ENCODE results near the gene CATSPERD. TPM values are rescaled to one million over a fixed set of nuclear protein-coding genes. Genes with fewer than 3 reads are reported as not detected.

CATSPERD gene
- polyA plus RNA-seq, 1 donor (not counting 4 experiments of a cell fraction or from before 2014, with no cell fraction given) = not detected

GRCh38 chr19:5697890-5698634, 22.4 kb upstream of the CATSPERD start:
- Histone ChIP-seq H3K9me3 (ENCODE audit: control insufficient read depth, low read depth, low read length) (no peaks in the 10 kb centered on the region), H3K27me3 (ENCODE audit: control insufficient read depth, extremely low read depth, insufficient read depth, low read length) (no peaks in the 10 kb centered on the region), H3K4me3 (ENCODE audit: control insufficient read depth in 2 of 3, extremely low read depth in 1 of 3, insufficient read depth in 2 of 3, low read depth in 1 of 3, low read length in 3 of 3) (no peak overlapping the region), H3K9me1 (ENCODE audit: control insufficient read depth, extremely low read depth, insufficient read depth, low read length) (no peaks in the 10 kb centered on the region), H3K27ac (ENCODE audit: control insufficient read depth, insufficient read depth, low read length) (no peak overlapping the region), H3K4me2 (ENCODE audit: control insufficient read depth, extremely low read depth, insufficient read depth, low read depth, low read length) (no peak overlapping the region), H2AFZ (ENCODE audit: control insufficient read depth, low read length) (no peak overlapping the region), H3K79me2 (ENCODE audit: control insufficient read depth, insufficient read depth, low read length) (peaks cover 22% of the 10 kb centered on the region), H3K9ac (ENCODE audit: control insufficient read depth, extremely low read depth, insufficient read depth, low read length) (no peak overlapping the region), H4K20me1 (ENCODE audit: control insufficient read depth, extremely low read depth, insufficient read depth, low read length) (peaks cover 24% of the 10 kb centered on the region), H3K4me1 (ENCODE audit: control insufficient read depth, extremely low read depth, insufficient read depth, low read length) (no peaks in the 10 kb centered on the region), H3K36me3 (ENCODE audit: control insufficient read depth in 2 of 2, extremely low read depth in 1 of 2, insufficient read depth in 2 of 2, low read length in 2 of 2) (peaks cover 11 to 48% of the 10 kb centered on the region in 2 experiments)
- DNase-seq (ENCODE audit: low read depth, low spot score) (no peak), FAIRE-seq (no peak)
- dilution Hi-C loops (cut with MboI; ENCODE audit: extremely low pct_ligation_motif_present, low sequenced_read_pairs) = no loop called here
- TF ChIP-seq EZH2 (IDR thresholded peaks at IDR 0.05; ENCODE audit: low read length) = no peak
- TF ChIP-seq CTCF (optimal IDR thresholded peaks at IDR 0.05 in 1 of 3, IDR thresholded peaks at IDR 0.05 in 1 of 3, conservative IDR thresholded peaks at IDR 0.05 in 1 of 3; ENCODE audit: extremely low read depth in 1 of 3, insufficient read depth in 2 of 3, low read length in 3 of 3) = no peak

GRCh38 chr19:5698635-5699422, 21.6 kb upstream of the CATSPERD start:
- H3K27ac ChIP-seq (ENCODE audit: control insufficient read depth, insufficient read depth, low read length) = no peak overlapping the region
- no peak for TF ChIP-seq EZH2 (IDR thresholded peaks at IDR 0.05; ENCODE audit: low read length)
- no peak for TF ChIP-seq CTCF (optimal IDR thresholded peaks at IDR 0.05 in 1 of 3, IDR thresholded peaks at IDR 0.05 in 1 of 3, conservative IDR thresholded peaks at IDR 0.05 in 1 of 3; ENCODE audit: extremely low read depth in 1 of 3, insufficient read depth in 2 of 3, low read length in 3 of 3)
- no peaks in the 10 kb centered on the region for H3K27me3 ChIP-seq (ENCODE audit: control insufficient read depth, extremely low read depth, insufficient read depth, low read length)
- peaks cover 16% of the 10 kb centered on the region for H4K20me1 ChIP-seq (ENCODE audit: control insufficient read depth, extremely low read depth, insufficient read depth, low read length)
- no peaks in the 10 kb centered on the region for H3K9me3 ChIP-seq (ENCODE audit: control insufficient read depth, low read depth, low read length)
- H3K4me3 ChIP-seq (ENCODE audit: control insufficient read depth in 2 of 3, extremely low read depth in 1 of 3, insufficient read depth in 2 of 3, low read depth in 1 of 3, low read length in 3 of 3) = no peak overlapping the region
- FAIRE-seq (no peak), DNase-seq (ENCODE audit: low read depth, low spot score) (no peak)
- dilution Hi-C loops (cut with MboI; ENCODE audit: extremely low pct_ligation_motif_present, low sequenced_read_pairs) = no loop called here
- H3K9ac ChIP-seq (ENCODE audit: control insufficient read depth, extremely low read depth, insufficient read depth, low read length) = no peak overlapping the region
- H3K36me3 ChIP-seq (ENCODE audit: control insufficient read depth in 2 of 2, extremely low read depth in 1 of 2, insufficient read depth in 2 of 2, low read length in 2 of 2) = peaks cover 12 to 49% of the 10 kb centered on the region in 2 experiments
- no peaks in the 10 kb centered on the region for H3K4me1 ChIP-seq (ENCODE audit: control insufficient read depth, extremely low read depth, insufficient read depth, low read length)
- no peaks in the 10 kb centered on the region for H3K9me1 ChIP-seq (ENCODE audit: control insufficient read depth, extremely low read depth, insufficient read depth, low read length)
- H2AFZ ChIP-seq (ENCODE audit: control insufficient read depth, low read length) = no peak overlapping the region
- H3K4me2 ChIP-seq (ENCODE audit: control insufficient read depth, extremely low read depth, insufficient read depth, low read depth, low read length) = no peak overlapping the region
- peaks cover 15% of the 10 kb centered on the region for H3K79me2 ChIP-seq (ENCODE audit: control insufficient read depth, insufficient read depth, low read length)
